Mucosa of descending colon (tissue), 3 donors: ENCODE results near the gene FAM171A1. TPM values are rescaled to one million over a fixed set of nuclear protein-coding genes. Genes with fewer than 3 reads are reported as not detected.

Source experiments
- ATAC-seq: fragments of 200-7000 bp; cut with Tn5 transposase; one replicate; pipeline ENCODE4 v1.9.1; 2020; ENCODE audit warnings: mild to moderate bottlenecking, moderate library complexity
- DNase-seq, 3 donors: peaks; one replicate each; pipeline ENCODE4 v3.0.0-alpha.2; 2020
- H3K36me3 ChIP-seq: fragments of 200-600 bp; one replicate; pipeline ENCODE4 v1.8.0; 2021; ENCODE audit warnings: low read depth, mild to moderate bottlenecking
- H3K4me1 ChIP-seq: fragments of 200-600 bp; one replicate; pipeline ENCODE4 v1.8.0; 2021; ENCODE audit warnings: low read depth, mild to moderate bottlenecking
- H3K4me3 ChIP-seq: fragments of 200-600 bp; one replicate; pipeline ENCODE4 v1.8.0; 2021; ENCODE audit warnings: mild to moderate bottlenecking
- H3K9me3 ChIP-seq: fragments of 200-600 bp; one replicate; pipeline ENCODE4 v1.8.0; 2021; ENCODE audit warnings: mild to moderate bottlenecking
- intact Hi-C, 2 donors: fragments of 100-400 bp; cut with DNase I in 1 of 2; cut with micrococcal nuclease in 1 of 2; formaldehyde crosslinking; loops; one replicate each; pipeline versions ENCODE4 v1.11.0 to v1.11.1; 2022; cut with DNase I, micrococcal nuclease
- total RNA-seq, 3 donors: library from RNA; stranded (reverse); fragmentation: NEBNext Ultra II Directional in 2 of 3; extraction: Animal tissue kit (Norgen Biotek cat#: 25700) in 2 of 3; gene quantifications; one replicate each; pipeline versions ENCODE4 v1.2.1 to v1.2.4, GENCODE V29; 2021 to 2023
- TF ChIP-seq, protein P1 (sequence below): fragments of 200-600 bp; IDR thresholded peaks from one replicate; pipeline ENCODE4 v1.8.0; 2022; ENCODE audit warnings: antibody characterized with exemption, mild to moderate bottlenecking
- donor health status: DM: no; HTN: no; CAD: no; lungs with moderate emphysema.
- donor health status: DM: no; HTN: no; CAD: no.
- donor health status: DM: no; HTN: yes; CAD: no.

The FAM171A1 gene
- total RNA-seq, 3 donors from 2014 or later = 33.7 to 60.7 (median 50.4) TPM

DNA sequence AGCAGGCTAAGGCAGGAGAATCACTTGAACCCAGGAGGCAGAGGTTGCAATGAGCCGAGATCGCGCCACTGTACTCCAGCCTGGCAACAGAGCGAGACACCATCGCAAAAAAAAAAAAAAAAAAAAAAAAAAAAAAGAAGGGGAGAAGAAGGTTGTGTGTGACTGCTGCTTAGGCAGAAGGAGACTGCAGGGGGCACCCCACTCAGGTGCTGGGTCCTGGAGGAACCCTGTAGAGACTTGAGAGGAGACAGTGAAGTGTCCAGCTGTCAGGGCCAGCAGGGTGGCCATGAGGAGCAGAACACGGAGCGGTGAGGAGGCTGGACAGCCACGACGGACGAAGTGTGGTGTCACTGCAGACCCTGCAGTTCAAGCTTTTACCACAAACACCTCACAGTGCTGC, 103.6 kb downstream of the FAM171A1 start:
- TF ChIP-seq, protein P1, sequence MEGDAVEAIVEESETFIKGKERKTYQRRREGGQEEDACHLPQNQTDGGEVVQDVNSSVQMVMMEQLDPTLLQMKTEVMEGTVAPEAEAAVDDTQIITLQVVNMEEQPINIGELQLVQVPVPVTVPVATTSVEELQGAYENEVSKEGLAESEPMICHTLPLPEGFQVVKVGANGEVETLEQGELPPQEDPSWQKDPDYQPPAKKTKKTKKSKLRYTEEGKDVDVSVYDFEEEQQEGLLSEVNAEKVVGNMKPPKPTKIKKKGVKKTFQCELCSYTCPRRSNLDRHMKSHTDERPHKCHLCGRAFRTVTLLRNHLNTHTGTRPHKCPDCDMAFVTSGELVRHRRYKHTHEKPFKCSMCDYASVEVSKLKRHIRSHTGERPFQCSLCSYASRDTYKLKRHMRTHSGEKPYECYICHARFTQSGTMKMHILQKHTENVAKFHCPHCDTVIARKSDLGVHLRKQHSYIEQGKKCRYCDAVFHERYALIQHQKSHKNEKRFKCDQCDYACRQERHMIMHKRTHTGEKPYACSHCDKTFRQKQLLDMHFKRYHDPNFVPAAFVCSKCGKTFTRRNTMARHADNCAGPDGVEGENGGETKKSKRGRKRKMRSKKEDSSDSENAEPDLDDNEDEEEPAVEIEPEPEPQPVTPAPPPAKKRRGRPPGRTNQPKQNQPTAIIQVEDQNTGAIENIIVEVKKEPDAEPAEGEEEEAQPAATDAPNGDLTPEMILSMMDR = no peak
- DNase-seq (peak in 2 of 3 donors; percentile 29 to 47), ATAC-seq (peak; percentile 55)
- H3K4me1 ChIP-seq = no peaks in the 10 kb centered on the region
- intact Hi-C loops = no loop called here
- H3K36me3 ChIP-seq = no peaks in the 10 kb centered on the region
- no peaks in the 10 kb centered on the region for H3K9me3 ChIP-seq
- no peak overlapping the region for H3K4me3 ChIP-seq

DNA sequence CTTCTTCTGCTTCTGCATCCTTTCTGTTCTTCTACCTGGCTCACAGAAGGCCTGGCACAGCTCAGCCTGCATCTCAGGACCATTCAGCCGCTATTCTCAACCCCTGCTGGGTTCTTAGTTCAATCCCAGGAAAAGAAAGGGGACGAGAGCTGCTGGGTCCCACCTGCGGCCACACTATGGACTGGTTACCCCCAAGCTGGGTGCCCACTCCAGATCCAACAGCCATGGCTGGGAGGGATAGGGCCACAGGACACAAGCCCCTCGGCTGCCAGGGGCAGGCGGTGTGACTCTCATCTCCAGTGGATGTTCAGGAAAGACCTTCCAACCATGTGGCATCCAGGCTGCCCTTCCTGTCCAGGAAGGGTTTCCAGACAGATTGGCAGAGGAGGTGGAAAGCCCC, 105.0 kb downstream of the FAM171A1 start:
- no peak for DNase-seq
- Histone ChIP-seq H3K9me3 (no peaks in the 10 kb centered on the region), H3K4me1 (no peaks in the 10 kb centered on the region), H3K4me3 (no peak overlapping the region), H3K36me3 (no peaks in the 10 kb centered on the region)
- TF ChIP-seq, protein P1 = no peak
- intact Hi-C loops = no loop called here
- no peak for ATAC-seq

DNA sequence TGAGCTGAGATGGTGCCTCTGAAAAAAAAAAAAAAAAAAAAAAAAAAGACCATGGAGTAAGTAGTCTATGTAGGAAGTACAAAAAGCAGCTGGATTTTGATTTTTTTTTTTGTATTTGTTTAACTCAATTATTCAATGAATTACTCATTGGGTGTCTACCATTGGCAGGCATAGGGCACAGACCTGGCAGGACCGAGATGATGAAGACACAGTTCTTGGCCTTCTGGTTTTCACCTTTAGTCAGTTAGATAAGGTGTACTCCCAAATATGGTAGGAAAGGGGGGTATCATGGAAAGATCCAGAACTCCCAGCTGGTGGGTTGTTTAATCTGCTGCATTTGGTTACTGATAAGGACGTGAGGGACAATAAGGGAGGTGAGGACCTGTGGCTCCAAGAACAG, 105.5 kb downstream of the FAM171A1 start:
- H3K36me3 ChIP-seq = no peaks in the 10 kb centered on the region
- no peaks in the 10 kb centered on the region for H3K4me1 ChIP-seq
- TF ChIP-seq, protein P1 = no peak
- no peak overlapping the region for H3K4me3 ChIP-seq
- H3K9me3 ChIP-seq = no peaks in the 10 kb centered on the region
- no peak for DNase-seq
- intact Hi-C loops = no loop called here
- ATAC-seq = no peak

DNA sequence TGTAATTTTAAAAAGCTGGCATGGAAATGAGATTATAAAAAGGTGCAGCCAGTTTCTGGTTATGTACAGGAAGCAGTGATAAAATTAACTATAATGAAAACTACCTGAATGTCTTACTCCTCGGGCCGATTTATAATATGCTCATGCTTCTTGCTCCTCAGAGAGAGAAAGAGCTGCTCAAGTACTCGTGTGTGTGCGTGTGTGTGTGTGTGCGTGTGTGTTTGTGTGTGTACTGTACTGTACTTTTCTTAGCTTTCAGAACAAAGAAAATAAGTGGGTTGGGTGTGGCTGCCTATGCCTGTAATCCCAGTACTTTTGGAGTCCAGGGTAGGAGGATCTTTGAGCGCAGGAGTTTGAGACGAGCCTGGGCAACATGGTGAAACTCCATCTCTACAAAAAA, 106.0 kb downstream of the FAM171A1 start:
- TF ChIP-seq, protein P1 = no peak
- intact Hi-C loops = no loop called here
- peak; percentile 6 for ATAC-seq
- Histone ChIP-seq H3K9me3 (no peaks in the 10 kb centered on the region), H3K4me1 (no peaks in the 10 kb centered on the region), H3K4me3 (no peak overlapping the region), H3K36me3 (no peaks in the 10 kb centered on the region)
- DNase-seq = peak in 1 of 3 donors; percentile 34

DNA sequence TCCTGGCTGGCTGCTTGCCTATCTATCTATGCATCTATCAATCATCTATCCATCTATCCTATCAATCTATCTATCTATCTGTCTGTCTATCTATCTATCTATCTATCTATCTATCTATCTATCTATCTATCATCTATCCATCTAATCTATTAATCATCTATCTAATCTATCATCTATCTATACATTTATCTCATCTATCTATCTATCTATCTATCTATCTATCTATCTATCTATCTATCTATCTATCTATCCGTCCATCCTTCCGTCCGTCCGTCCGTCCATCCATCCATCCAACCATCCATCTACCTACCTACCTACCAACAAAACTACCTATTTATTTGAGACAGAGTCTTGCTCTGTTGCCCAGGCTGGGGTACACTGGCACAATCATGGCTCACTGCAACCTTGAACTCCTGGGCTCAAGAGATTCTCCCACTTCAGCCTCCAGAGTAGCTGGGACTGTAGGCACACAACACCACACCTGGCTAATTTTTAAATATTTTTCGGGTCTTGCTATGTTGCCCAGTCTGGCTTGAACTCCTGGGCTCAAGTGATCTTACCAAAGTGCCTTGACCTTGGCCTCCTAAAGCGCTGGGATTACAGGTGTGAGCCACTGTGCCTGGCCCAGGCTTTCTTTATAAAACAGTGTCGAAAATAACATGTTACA, 107.3 kb downstream of the FAM171A1 start:
- no peak for ATAC-seq
- Histone ChIP-seq H3K4me3 (no peak overlapping the region), H3K4me1 (no peaks in the 10 kb centered on the region), H3K9me3 (no peaks in the 10 kb centered on the region), H3K36me3 (no peaks in the 10 kb centered on the region)
- TF ChIP-seq, protein P1 = no peak
- DNase-seq = no peak
- intact Hi-C loops = no loop called here
